HG03095 (cell line): Measurements from ENCODE around the gene CERCAM.
A peak's percentile ranks its signal among the peaks of the same experiment; 100 is the strongest.
"Not testable (repeated sequence)": the region's sequence is repeated elsewhere in the genome, so short reads cannot be mapped to it uniquely, and the experiment has no call there.

Experiments used
- ATAC-seq: cut with Tn5 transposase; IDR thresholded peaks from one replicate; pipeline ENCODE4 v1.9.1; 2021; ENCODE audit warnings: moderate library complexity; ENCODE audit not compliant: unreplicated experiment

CERCAM gene

GRCh38 chr9:128419061-128419925, 1.4 kb upstream of the CERCAM start:
- no peak for ATAC-seq

DNA sequence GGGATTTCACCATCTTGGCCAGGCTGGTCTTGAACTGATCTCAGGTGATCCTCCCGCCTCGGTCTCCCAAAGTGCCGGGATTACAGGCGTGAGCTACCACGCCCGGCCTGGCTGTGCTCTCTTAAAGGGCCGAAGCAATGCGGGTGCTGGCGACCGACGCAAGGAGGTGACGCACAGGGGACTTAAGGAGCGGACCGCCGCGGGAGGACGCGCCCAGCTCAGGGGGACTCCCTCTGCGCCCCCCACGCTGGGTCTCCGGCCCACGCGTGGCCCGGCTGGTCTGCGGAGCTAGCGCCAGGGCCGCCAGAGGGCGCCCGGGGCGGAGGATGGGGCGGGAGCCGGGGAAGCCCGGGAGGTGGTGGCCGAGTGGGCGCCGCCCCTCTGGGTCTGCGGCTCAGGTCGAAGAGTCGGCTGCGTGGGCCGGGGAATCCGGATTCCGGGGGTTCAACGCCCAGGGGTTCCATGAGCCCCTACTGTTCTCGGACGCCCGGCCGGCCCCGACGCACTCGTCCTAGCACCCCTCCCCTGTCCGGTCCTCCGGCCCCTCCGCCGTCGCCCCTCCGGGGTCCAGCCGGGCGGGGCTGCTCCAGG, 502 bp upstream of the CERCAM start:
- peak; percentile 73 for ATAC-seq

DNA sequence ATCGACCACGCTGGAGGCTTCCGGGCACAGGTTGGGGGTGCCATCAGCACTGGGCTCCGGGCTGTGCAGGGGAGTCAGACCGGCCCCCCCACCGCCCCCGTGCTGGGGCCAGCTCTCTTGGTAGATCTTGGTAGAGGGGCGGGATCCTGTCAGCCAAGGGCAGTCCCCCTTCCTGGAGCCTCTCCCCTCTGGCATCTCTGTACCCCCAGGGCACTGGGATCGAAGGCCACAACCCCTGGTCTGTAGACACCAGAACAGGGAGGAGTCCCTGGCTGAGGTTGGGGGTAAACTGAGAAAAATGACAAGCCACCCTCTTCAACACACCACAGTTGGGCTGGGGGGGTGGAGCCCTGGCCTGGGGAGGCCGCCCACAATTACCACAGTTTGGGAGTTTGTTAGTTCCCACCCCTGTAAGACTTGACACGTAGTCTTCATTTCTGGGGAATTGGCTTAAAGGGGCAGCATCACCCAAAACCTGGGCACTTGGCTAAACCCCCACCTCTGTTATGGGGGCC, 882 bp downstream of the CERCAM start:
- ATAC-seq, result no peak

DNA sequence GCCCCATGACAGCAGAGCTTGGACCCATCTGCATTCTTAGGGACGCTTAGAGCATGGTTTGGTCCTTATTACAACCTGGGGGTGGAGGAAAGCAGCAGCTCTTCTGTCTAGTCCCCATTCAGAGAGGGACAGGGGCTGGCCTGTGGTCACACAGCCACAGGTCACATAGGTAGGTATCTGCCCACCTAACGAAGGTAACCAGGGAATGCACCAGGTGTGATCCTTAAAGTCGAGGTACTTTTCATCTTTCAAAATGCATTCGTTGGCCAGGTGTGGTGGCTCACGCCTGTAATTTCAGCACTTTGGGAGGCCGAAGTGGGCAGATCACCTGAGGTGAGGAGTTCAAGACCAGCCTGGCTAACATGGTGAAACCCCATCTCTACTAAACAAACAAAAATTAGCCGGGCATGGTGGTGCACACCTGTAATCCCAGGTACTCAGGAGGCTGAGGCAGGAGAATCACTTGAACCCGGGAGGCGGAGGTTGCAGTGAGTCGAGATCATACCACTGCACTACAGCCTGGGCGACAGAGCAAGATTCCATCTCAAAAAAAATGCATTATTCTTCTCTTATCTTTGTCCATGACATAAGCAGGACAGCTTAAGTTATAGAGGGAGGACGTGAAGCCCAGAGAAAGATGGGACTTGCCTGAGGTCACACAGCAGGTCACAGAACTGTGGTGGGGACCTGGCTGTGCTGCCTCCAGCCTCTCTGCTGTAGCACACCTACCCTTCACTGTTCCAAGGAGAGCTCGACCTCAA, 1.5 kb downstream of the CERCAM start:
- not testable (repeated sequence) for ATAC-seq

DNA sequence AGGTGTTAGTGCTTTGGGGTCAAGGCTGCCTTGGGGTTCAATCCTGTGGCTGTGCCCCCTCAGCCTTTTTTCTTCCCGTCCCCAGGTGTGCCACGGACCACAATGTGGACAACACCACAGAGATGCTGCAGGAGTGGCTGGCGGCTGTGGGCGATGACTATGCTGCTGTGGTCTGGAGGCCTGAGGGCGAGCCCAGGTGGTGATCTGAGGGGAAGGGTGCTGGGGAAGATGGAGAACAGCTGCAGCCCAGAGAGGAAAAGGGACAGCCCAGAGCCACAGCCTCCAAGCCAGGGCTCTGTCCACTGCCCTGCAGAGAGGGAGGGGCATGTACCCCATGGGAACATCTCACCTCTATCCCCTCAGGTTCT, 2.1 kb downstream of the CERCAM start:
- ATAC-seq, result no peak

DNA sequence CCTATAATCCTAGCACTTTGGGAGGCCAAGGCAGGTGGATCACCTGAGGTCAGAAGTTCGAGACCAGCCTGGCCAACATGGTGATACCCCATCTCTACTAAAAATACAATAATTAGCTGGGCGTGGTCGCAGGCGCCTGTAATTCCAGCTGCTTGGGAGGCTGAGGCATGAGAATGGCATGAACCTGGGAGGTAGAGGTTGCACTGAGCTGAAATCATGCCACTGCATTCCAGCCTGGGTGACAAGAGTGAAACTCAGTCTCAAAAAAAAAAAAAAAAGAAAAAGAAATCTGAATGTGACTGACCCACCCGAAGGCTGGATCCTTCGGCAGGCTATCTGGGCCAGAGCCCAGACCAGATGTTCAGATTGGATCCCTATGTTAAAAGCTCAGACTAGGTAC, 2.7 kb downstream of the CERCAM start:
- not testable (repeated sequence) for ATAC-seq

DNA sequence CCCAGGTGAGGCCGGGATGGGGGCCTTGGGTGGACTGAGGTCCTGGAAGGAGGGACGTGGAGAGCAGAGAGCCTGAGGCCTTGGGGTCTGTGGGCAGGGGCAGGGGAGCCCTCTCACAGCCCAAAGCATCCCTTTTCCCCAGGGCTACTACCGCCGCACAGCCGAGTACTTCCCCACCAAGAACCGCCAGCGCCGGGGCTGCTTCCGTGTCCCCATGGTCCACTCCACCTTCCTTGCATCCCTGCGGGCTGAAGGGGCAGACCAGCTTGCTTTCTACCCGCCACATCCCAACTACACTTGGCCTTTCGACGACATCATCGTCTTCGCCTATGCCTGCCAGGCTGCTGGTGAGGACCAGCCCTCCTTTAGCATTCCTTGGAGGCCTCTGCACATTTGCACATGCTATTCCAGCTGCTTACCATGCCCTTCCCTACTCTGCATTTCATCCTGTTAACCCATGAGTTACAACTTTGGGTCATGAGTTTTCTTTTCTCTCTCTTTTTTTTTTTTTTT, 3.7 kb downstream of the CERCAM start:
- no peak for ATAC-seq

DNA sequence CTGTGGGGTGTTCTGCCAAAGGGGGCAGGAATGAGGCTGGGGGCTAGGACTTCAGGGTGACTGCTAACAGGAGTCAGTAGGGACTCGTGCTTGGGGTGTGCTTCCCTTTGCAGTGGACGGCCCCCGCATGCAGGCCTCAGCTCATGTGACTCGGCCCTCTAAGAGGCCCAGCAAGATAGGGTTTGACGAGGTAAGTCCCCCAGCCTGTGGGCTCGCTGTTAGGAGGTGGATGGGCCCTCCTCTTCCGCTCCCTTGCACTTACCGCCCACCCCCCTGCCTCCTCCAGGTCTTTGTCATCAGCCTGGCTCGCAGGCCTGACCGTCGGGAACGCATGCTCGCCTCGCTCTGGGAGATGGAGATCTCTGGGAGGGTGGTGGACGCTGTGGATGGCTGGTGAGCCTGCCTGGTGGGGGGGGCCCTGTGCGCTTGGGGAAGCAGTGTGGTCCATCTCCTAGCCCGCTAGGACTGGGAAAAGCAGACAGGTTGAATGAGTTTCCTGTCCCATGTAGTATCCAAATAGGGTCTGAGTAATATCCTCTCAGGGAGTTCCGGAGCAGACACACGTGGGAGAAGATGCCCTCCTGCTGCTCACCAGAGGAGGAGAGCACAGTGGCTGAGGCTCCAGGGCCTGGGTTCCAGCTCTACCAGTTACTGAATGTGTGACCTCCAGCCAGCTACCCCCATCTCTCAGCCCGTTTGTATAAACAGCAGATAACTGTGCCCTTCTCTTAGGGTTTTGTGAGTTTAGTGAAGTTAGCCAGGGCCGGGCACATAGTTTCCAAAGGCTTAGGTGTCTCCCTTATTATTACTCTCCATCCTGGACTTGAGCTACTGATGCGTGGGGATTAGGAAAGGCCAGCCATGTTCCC, 8.2 kb downstream of the CERCAM start:
- no peak for ATAC-seq

DNA sequence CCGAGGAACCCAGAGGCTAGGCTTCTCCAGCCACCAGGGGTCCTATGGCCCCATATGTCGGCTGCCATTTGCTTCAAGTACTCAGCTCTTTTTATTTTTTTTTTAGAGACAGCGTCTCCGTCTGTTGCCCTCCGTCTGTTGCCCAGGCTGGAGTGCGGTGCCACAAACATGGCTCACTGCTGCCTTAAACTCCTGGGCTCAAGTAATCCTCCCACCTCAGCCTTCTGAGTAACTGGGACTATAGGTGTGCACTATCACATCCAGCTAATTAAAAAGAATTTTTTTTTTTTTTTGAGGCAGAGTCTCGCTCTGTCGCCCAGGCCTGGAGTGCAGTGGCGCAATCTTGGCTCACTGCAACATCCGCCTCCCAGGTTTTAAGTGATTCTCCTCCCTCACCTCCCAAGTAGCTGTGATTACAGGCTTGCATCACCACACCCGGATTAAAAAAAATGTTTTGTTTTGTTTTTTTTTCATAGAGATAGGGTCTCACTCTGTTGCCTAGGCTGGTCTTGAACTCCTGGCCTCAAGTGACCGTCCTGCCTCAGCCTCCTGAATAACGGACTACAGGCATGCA, 8.9 kb downstream of the CERCAM start:
- ATAC-seq, result no peak

DNA sequence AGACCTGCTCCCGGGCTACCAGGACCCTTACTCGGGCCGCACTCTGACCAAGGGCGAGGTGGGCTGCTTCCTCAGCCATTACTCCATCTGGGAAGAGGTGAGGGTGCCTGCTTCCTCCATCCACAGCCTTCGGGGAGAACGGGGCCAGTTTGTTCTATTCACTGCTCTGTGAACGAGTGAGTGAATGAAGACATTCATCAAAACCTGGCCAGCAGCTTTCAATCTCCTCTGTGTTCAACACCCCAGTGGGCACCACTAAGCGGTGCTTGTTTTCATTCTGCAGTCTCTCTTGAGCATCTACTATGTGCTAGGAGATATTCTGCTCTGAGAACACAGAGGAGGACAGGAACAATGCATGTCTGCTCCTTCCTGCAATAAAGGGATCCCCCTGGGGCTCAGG, 10.6 kb downstream of the CERCAM start:
- ATAC-seq, result no peak

DNA sequence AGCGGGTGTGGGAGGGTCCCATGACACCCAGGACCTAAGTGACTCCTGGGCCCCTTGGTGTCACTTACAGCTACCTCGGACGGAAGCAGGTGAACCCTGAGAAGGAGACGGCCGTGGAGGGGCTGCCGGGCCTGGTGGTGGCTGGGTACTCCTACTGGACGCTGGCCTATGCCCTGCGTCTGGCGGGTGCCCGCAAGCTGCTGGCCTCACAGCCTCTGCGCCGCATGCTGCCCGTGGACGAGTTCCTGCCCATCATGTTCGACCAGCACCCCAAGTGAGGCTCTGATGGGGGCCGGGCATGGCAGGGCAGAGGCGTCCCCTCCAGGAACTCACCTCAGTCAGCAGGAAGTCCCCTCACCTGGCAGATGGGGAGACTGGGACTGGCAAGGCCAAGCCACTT, 13.7 kb downstream of the CERCAM start:
- ATAC-seq, result no peak

DNA sequence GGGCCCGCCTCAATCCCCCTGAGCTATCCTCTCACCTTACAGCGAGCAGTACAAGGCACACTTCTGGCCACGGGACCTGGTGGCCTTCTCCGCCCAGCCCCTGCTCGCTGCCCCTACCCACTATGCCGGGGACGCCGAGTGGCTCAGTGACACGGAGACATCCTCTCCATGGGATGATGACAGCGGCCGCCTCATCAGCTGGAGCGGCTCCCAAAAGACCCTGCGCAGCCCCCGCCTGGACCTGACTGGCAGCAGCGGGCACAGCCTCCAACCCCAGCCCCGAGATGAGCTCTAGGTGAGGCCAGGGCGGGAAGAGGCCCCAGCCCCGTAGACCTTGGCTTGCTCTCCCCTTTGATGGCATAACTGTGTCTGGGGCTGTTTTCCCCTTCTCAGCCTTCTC, 15.0 kb downstream of the CERCAM start:
- no peak for ATAC-seq

- peak; percentile 77 for ATAC-seq
Observed at GRCh38 chr9:128438343-128439109, 17.9 kb downstream of the CERCAM start.

GRCh38 chr9:128439273-128439672, 18.6 kb downstream of the CERCAM start:
- ATAC-seq, result no peak

GRCh38 chr9:128442150-128442549, 21.5 kb downstream of the CERCAM start:
- no peak for ATAC-seq

DNA sequence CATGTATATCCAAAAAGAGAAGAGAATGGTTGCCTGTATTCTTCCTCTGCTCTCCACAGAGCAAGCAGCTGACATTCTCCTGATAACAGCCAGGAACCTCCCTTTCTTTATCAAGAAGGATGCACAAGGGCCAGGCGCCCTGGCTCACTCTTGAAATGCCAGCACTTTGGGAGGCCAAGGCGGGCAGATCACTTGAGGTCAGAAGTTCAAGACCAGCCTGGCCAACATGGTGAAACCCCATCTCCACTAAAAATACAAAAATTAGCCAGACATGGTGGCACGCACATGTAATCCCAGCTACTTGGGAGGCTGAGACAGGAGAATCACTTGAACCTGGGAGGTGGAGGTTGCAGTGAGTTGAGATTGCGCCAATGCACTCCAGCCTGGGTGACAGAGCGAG, 25.8 kb downstream of the CERCAM start:
- ATAC-seq, result not testable (repeated sequence)

- no peak for ATAC-seq
Observed at GRCh38 chr9:128448746-128449145, 28.1 kb downstream of the CERCAM start.

DNA sequence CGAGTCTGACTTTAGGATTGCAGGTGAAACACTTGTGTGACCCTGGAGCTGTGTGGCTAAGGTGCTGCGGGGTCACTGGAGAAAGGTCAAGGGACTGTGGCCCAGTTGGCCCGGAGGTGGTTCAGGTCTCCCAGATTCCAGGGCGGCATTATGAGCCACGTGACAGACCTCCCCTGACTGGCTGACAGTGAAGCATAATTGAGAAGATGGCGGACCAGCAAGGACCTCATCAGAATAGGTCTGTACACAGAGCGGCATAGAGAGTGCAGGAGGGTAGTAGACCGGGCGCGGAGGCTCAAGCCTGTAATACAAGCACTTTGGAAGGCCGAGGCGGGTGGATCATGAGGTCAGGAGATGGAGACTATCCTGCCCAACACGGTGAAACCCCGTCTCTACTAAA, 34.3 kb downstream of the CERCAM start:
- ATAC-seq, result no peak

GRCh38 chr9:128455849-128456612, 35.4 kb downstream of the CERCAM start, which contains the start of gene ODF2:
ODF2 (plus strand) TSS chr9:128456006; CDS start chr9:128456092, 86 bp downstream.
- peak; percentile 81 for ATAC-seq
